MCF 10A (cell line): Measurements from ENCODE around the gene HNRNPA2B1. TPM values are rescaled to one million over a fixed set of nuclear protein-coding genes. Genes with fewer than 3 reads are reported as not detected.
"Not testable (repeated sequence)": the region's sequence is repeated elsewhere in the genome, so short reads cannot be mapped to it uniquely, and the experiment has no call there.

ENCODE experiments used
- BruUV-seq: library from RNA; stranded (reverse); fragments of 400-500 nt; replicated peaks from 2 replicates; lab custom pipeline; 2021; lab: Mats Ljungman, UMichigan
- CTCF ChIA-PET: fragments of 300-600 bp; sonication (Branson Sonifier 250); formaldehyde crosslinking; extraction: SDS; loops from one replicate; lab custom pipeline; 2021; ENCODE audit warnings: antibody characterized with exemption, inconsistent platforms; lab: Yijun Ruan, JAX
- POLR2A ChIA-PET: fragments of 300-600, 350-650 bp; sonication (Branson Sonifier 250); formaldehyde crosslinking; extraction: SDS; loops from one replicate; lab custom pipeline; 2020; ENCODE audit warnings: antibody characterized with exemption, inconsistent platforms; lab: Yijun Ruan, JAX
- DNase-seq: peaks from one replicate; pipeline ENCODE4 v3.0.0-alpha.2; 2018; ENCODE audit not compliant: unreplicated experiment
- H3K27ac Mint-ChIP-seq: one replicate; pipeline ENCODE4 v1.8.0; 2022; ENCODE audit warnings: mild to moderate bottlenecking, low read depth, mixed read lengths; ENCODE audit not compliant: unreplicated experiment
- H3K27me3 Mint-ChIP-seq: one replicate; pipeline ENCODE4 v1.8.0; 2022; ENCODE audit warnings: mixed read lengths; ENCODE audit not compliant: insufficient read depth, unreplicated experiment
- H3K36me3 Mint-ChIP-seq: one replicate; pipeline ENCODE4 v1.8.0; 2022; ENCODE audit warnings: mild to moderate bottlenecking, moderate library complexity, mixed read lengths; ENCODE audit not compliant: insufficient read depth, unreplicated experiment
- H3K4me1 Mint-ChIP-seq: one replicate; pipeline ENCODE4 v1.8.0; 2022; ENCODE audit warnings: mixed read lengths; ENCODE audit not compliant: insufficient read depth, unreplicated experiment
- H3K4me3 Mint-ChIP-seq: one replicate; pipeline ENCODE4 v1.8.0; 2022; ENCODE audit warnings: mild to moderate bottlenecking, moderate library complexity, mixed read lengths; ENCODE audit not compliant: unreplicated experiment
- H3K9me3 Mint-ChIP-seq: one replicate; pipeline ENCODE4 v1.8.0; 2022; ENCODE audit warnings: mixed read lengths; ENCODE audit not compliant: unreplicated experiment
- CTCF ChIP-seq: fragments of 200-600 bp; IDR thresholded peaks from one replicate; pipeline ENCODE4 v1.8.0; 2022; ENCODE audit warnings: antibody characterized with exemption, mild to moderate bottlenecking; ENCODE audit not compliant: unreplicated experiment
- intact Hi-C: fragments of 100-400 bp; cut with micrococcal nuclease; formaldehyde crosslinking; loops from 2 replicates; pipeline ENCODE4 v1.14.1; 2022
- total RNA-seq: library from RNA; stranded (reverse); gene quantifications from 2 replicates; pipeline ENCODE4 v1.2.3, GENCODE V29; 2022

Gene HNRNPA2B1
- total RNA-seq, 1 experiment from 2014 or later, result 646 TPM

DNA sequence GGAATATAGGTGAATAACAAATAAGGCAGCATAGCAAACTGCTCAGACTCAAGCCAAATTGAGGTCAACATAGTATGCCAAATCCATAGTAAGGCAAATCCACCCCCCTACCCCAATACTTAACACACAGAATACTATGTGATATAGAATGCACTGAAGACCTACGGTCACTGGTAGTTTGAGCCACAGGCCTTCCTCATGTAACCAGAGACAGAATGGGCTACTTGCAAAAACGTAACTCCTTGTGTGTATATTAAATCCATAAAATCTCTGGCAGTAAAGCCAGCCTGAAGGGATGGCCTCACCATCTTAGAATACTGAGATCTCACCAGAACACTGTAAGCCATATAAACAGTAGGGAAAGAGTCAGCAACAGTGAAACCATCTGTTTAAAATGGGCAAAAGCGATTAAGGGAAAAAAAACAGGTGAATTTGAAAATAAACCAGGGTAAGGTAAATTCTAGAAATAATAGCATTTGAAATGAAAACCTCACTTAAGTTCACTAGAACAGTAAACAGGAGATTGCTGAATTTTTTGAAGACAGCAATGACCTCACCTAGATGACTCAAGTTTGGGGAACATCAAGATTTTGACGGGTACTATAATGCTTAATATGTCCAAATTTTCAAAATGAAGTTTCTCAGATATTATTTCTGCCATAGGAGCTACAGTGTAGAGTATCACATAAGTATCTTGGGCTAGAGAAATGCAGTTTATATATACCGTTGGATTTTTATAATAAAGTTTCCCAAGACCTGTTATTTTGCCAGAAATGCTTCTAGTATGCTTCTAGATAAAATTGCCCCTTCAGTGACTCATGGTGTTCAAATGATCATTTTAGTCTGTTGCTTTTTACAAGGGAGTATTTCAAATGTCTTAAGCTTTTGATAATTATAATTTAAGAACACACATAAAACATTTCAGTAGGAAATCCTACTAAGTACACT lies 13.9 kb downstream of the HNRNPA2B1 start:
- CTCF ChIA-PET, result interaction anchor here (1.3 to 2.6 kb wide), 2 partner anchors 11 to 96 kb away, joined by 4 to 15 read pairs; no protein-coding TSS in a partner anchor
- no TSS peak for BruUV-seq
- Mint-ChIP-seq H3K36me3 (peaks cover 72% of the 10 kb centered on the region), H3K4me1 (peaks cover 3% of the 10 kb centered on the region), H3K27ac (no peak overlapping the region), H3K27me3 (no peaks in the 10 kb centered on the region), H3K9me3 (no peaks in the 10 kb centered on the region), H3K4me3 (no peak overlapping the region)
- no peak for TF ChIP-seq CTCF
- POLR2A ChIA-PET, result interaction anchor here (1.0 to 11.9 kb wide), 7 partner anchors 10 to 103 kb away, joined by 3 to 202 read pairs (median 5); partner anchors contain the start of genes CBX3, HNRNPA2B1 and NFE2L3
- intact Hi-C loops, result no loop called here
- no peak for DNase-seq

DNA sequence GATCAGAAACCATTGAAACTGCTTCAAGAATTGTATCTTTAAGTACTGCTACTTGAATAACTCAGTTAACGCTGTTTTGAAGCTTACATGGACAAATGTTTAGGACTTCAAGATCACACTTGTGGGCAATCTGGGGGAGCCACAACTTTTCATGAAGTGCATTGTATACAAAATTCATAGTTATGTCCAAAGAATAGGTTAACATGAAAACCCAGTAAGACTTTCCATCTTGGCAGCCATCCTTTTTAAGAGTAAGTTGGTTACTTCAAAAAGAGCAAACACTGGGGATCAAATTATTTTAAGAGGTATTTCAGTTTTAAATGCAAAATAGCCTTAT lies 14.7 kb downstream of the HNRNPA2B1 start:
- Mint-ChIP-seq H3K27ac (no peak overlapping the region), H3K36me3 (peaks cover 64% of the 10 kb centered on the region), H3K9me3 (no peaks in the 10 kb centered on the region), H3K4me1 (peaks cover 6% of the 10 kb centered on the region), H3K4me3 (no peak overlapping the region), H3K27me3 (no peaks in the 10 kb centered on the region)
- ChIA-PET POLR2A (interaction anchor here (0.7 to 11.9 kb wide), 5 partner anchors 11 to 198 kb away, joined by 3 to 202 read pairs (median 5); partner anchors contain the start of genes CBX3 and HNRNPA2B1), CTCF (interaction anchor here (1.2 to 1.3 kb wide), 2 partner anchors 13 to 95 kb away, joined by 3 to 4 read pairs; no protein-coding TSS in a partner anchor)
- DNase-seq, result no peak
- intact Hi-C loops, result no loop called here
- BruUV-seq, result no TSS peak
- TF ChIP-seq CTCF, result no peak

DNA sequence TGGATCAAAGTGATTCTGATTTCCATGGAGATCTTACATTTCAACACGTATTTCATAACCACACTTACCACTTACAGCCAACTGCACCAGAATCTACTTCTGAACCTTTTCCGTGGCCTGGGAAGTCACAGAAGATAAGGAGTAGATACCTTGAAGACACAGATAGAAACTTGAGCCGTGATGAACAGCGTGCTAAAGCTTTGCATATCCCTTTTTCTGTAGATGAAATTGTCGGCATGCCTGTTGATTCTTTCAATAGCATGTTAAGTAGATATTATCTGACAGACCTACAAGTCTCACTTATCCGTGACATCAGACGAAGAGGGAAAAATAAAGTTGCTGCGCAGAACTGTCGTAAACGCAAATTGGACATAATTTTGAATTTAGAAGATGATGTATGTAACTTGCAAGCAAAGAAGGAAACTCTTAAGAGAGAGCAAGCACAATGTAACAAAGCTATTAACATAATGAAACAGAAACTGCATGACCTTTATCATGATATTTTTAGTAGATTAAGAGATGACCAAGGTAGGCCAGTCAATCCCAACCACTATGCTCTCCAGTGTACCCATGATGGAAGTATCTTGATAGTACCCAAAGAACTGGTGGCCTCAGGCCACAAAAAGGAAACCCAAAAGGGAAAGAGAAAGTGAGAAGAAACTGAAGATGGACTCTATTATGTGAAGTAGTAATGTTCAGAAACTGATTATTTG lies 15.3 kb downstream of the HNRNPA2B1 start:
- H3K9me3 Mint-ChIP-seq, result no peaks in the 10 kb centered on the region
- ChIA-PET POLR2A (interaction anchor here (0.7 to 11.9 kb wide), 5 partner anchors 12 to 198 kb away, joined by 3 to 202 read pairs (median 5); partner anchors contain the start of genes CBX3 and HNRNPA2B1), CTCF (interaction anchor here (1.2 to 1.3 kb wide), 2 partner anchors 13 to 94 kb away, joined by 3 to 4 read pairs; no protein-coding TSS in a partner anchor)
- BruUV-seq, result no TSS peak
- H3K4me1 Mint-ChIP-seq, result peaks cover 6% of the 10 kb centered on the region
- intact Hi-C loops, result no loop called here
- H3K36me3 Mint-ChIP-seq, result peaks cover 59% of the 10 kb centered on the region
- no peak for DNase-seq
- H3K27me3 Mint-ChIP-seq, result no peaks in the 10 kb centered on the region
- H3K4me3 Mint-ChIP-seq, result no peak overlapping the region
- H3K27ac Mint-ChIP-seq, result no peak overlapping the region
- no peak for TF ChIP-seq CTCF

- H3K36me3 Mint-ChIP-seq, result peaks cover 51% of the 10 kb centered on the region
- H3K27me3 Mint-ChIP-seq, H3K27ac Mint-ChIP-seq, H3K4me1 Mint-ChIP-seq, DNase-seq, H3K4me3 Mint-ChIP-seq, intact Hi-C loops, BruUV-seq, H3K9me3 Mint-ChIP-seq: not testable (repeated sequence)
- CTCF ChIA-PET, result interaction anchor here (1.2 to 1.3 kb wide), 2 partner anchors 14 to 94 kb away, joined by 3 to 4 read pairs; no protein-coding TSS in a partner anchor
- POLR2A ChIA-PET, result interaction anchor here (0.6 to 11.9 kb wide), 6 partner anchors 10 to 101 kb away, joined by 3 to 202 read pairs (median 4); partner anchors contain the start of genes CBX3, HNRNPA2B1 and NFE2L3
Observed at GRCh38 chr7:26184281-26185101, 16.1 kb downstream of the HNRNPA2B1 start.
